T-helper 22 cell (primary cell): ENCODE results near the gene KCNMB1.

Experiments used
- DNase-seq: peaks from one replicate; pipeline ENCODE4 v3.0.0-alpha.2; 2020; ENCODE audit warnings: low read depth

The KCNMB1 gene

GRCh38 chr5:170339780-170340167 lies 49.4 kb downstream of the KCNMB1 start:
- DNase-seq = no peak

- peak; percentile 33 for DNase-seq
These were observed 50.0 kb downstream of the KCNMB1 start for GRCh38 chr5:170338933-170339779.

GRCh38 chr5:170338291-170338690 lies 50.9 kb downstream of the KCNMB1 start:
- DNase-seq = no peak

GRCh38 chr5:170337045-170337733 lies 52.0 kb downstream of the KCNMB1 start:
- no peak for DNase-seq

- no peak for DNase-seq
These were observed 53.1 kb downstream of the KCNMB1 start for GRCh38 chr5:170336065-170336464.

- DNase-seq = no peak
These were observed 54.5 kb downstream of the KCNMB1 start for GRCh38 chr5:170334626-170335025.

- peak; percentile 63 for DNase-seq
These were observed 55.8 kb downstream of the KCNMB1 start for GRCh38 chr5:170333161-170333910.

GRCh38 chr5:170332058-170332457 lies 57.1 kb downstream of the KCNMB1 start:
- DNase-seq = no peak

- DNase-seq = no peak
These were observed 58.6 kb downstream of the KCNMB1 start for GRCh38 chr5:170330568-170331054.

- DNase-seq = no peak
These were observed 59.6 kb downstream of the KCNMB1 start for GRCh38 chr5:170329524-170329923.

GRCh38 chr5:170327829-170328228 lies 61.3 kb downstream of the KCNMB1 start:
- DNase-seq = no peak

GRCh38 chr5:170327168-170327567 lies 62.0 kb downstream of the KCNMB1 start:
- DNase-seq = no peak
